Endothelial cell of umbilical vein (primary cell): ENCODE measurements around the gene PTTG1.

Experiments
- JUN ChIP-seq: IDR thresholded peaks from 2 replicates; pipeline ENCODE4 v1.6.1; 2011; ENCODE audit warnings: borderline replicate concordance, low read depth; ENCODE audit not compliant: insufficient read length, insufficient read depth
- POLR2AphosphoS5 ChIP-seq: IDR thresholded peaks from 2 replicates; pipeline ENCODE4 v1.6.1; 2012; ENCODE audit warnings: low read depth, mild to moderate bottlenecking, control low read depth, low read length, moderate library complexity; ENCODE audit not compliant: insufficient read depth
- TF ChIP-seq, protein P1 (sequence below), 2 donors: IDR thresholded peaks; 1 replicate in 1 of 2; 2 replicates in 1 of 2; pipeline ENCODE4 v1.5.1; 2011; ENCODE audit warnings: low read length in 2 of 2, mild to moderate bottlenecking in 2 of 2, moderate library complexity in 2 of 2, control low read depth in 1 of 2, inconsistent platforms in 1 of 2, low read depth in 1 of 2; ENCODE audit not compliant: insufficient read depth in 1 of 2; ENCODE audit errors: extremely low read depth in 1 of 2

GRCh38 chr5:160384681-160385080 lies 37.0 kb upstream of the PTTG1 start:
- TF ChIP-seq, protein P1, sequence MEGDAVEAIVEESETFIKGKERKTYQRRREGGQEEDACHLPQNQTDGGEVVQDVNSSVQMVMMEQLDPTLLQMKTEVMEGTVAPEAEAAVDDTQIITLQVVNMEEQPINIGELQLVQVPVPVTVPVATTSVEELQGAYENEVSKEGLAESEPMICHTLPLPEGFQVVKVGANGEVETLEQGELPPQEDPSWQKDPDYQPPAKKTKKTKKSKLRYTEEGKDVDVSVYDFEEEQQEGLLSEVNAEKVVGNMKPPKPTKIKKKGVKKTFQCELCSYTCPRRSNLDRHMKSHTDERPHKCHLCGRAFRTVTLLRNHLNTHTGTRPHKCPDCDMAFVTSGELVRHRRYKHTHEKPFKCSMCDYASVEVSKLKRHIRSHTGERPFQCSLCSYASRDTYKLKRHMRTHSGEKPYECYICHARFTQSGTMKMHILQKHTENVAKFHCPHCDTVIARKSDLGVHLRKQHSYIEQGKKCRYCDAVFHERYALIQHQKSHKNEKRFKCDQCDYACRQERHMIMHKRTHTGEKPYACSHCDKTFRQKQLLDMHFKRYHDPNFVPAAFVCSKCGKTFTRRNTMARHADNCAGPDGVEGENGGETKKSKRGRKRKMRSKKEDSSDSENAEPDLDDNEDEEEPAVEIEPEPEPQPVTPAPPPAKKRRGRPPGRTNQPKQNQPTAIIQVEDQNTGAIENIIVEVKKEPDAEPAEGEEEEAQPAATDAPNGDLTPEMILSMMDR (IDR thresholded peaks at IDR 0.05; ENCODE audit: extremely low read depth in 1 of 2, insufficient read depth in 1 of 2, low read depth in 1 of 2, low read length in 2 of 2): no peak
- TF ChIP-seq POLR2AphosphoS5 (no peak), JUN (no peak)
